SK-N-SH treated with all-trans-retinoic acid at 6 μM for 48 hours (cell line): Measurements from ENCODE around the gene SPECC1.
"Not testable (repeated sequence)": the region's sequence is repeated elsewhere in the genome, so short reads cannot be mapped to it uniquely, and the experiment has no call there.

ENCODE experiments used
- ARNTL ChIP-seq: fragments of 450-650 bp; formaldehyde crosslinking; IDR thresholded peaks from 2 replicates; pipeline ENCODE4 v1.5.0; 2020; ENCODE audit warnings: low read depth, mild to moderate bottlenecking, moderate library complexity, borderline replicate concordance
- CREB5 ChIP-seq: fragments of 250-450 bp; sonication (Bioruptor Pico); IDR thresholded peaks from 2 replicates; pipeline ENCODE4 v1.5.1; 2020; ENCODE audit warnings: low read depth, mild to moderate bottlenecking, moderate library complexity
- CSDC2 ChIP-seq: fragments of 250-450 bp; sonication (Bioruptor Pico); IDR thresholded peaks from 2 replicates; pipeline ENCODE4 v1.5.0; 2020; ENCODE audit warnings: mild to moderate bottlenecking, moderate library complexity
- ESRRG ChIP-seq: fragments of 250-450 bp; sonication (Bioruptor Pico); IDR thresholded peaks from 2 replicates; pipeline ENCODE4 v1.6.1; 2021; ENCODE audit warnings: mild to moderate bottlenecking
- GLIS3 ChIP-seq: fragments of 250-450 bp; sonication (Bioruptor Pico); IDR thresholded peaks from 2 replicates; pipeline ENCODE4 v1.5.0; 2020; ENCODE audit warnings: mild to moderate bottlenecking, moderate library complexity
- ISL1 ChIP-seq: fragments of 250-450 bp; sonication (Bioruptor Pico); IDR thresholded peaks from 2 replicates; pipeline ENCODE4 v2.1.2; 2022; ENCODE audit warnings: mild to moderate bottlenecking, moderate library complexity
- PATZ1 ChIP-seq: fragments of 250-450 bp; sonication (Bioruptor Pico); IDR thresholded peaks from 2 replicates; pipeline ENCODE4 v1.8.0; 2020; ENCODE audit warnings: mild to moderate bottlenecking, moderate library complexity, borderline replicate concordance
- PPARA ChIP-seq: fragments of 250-450 bp; sonication (Bioruptor Pico); IDR thresholded peaks from 2 replicates; pipeline ENCODE4 v1.5.0; 2020; ENCODE audit warnings: mild to moderate bottlenecking, borderline replicate concordance
- RARB ChIP-seq: fragments of 250-450 bp; sonication (Bioruptor Pico); IDR thresholded peaks from 2 replicates; pipeline ENCODE4 v1.8.0; 2021; ENCODE audit warnings: mild to moderate bottlenecking, moderate library complexity
- SNAI2 ChIP-seq: fragments of 250-450 bp; sonication (Bioruptor Pico); IDR thresholded peaks from 2 replicates; pipeline ENCODE4 v1.5.0; 2020; ENCODE audit warnings: mild to moderate bottlenecking, moderate library complexity
- ZFP3 ChIP-seq: fragments of 250-450 bp; sonication (Bioruptor Pico); IDR thresholded peaks from 2 replicates; pipeline ENCODE4 v1.5.0; 2020; ENCODE audit warnings: mild to moderate bottlenecking, moderate library complexity
- ZFP30 ChIP-seq: fragments of 450-650 bp; formaldehyde crosslinking; IDR thresholded peaks from 2 replicates; pipeline ENCODE4 v1.5.0; 2022; ENCODE audit warnings: mild to moderate bottlenecking, moderate library complexity
- ZNF70 ChIP-seq: fragments of 450-650 bp; formaldehyde crosslinking; IDR thresholded peaks from 2 replicates; pipeline ENCODE4 v1.5.0; 2020; ENCODE audit warnings: mild to moderate bottlenecking, moderate library complexity

GRCh38 chr17:19962954-19963353, 46.2 kb upstream of the SPECC1 start:
- not testable (repeated sequence) for TF ChIP-seq CSDC2 (CRISPR knock-in tag); ZNF70 (CRISPR knock-in tag); ZFP30 (CRISPR knock-in tag); ESRRG (CRISPR knock-in tag); ARNTL; PPARA (CRISPR knock-in tag); PATZ1 (CRISPR knock-in tag); RARB (CRISPR knock-in tag); ISL1 (CRISPR knock-in tag); ZFP3 (CRISPR knock-in tag); CREB5 (CRISPR knock-in tag); GLIS3; SNAI2 (CRISPR knock-in tag)
